Measurements from ENCODE around the gene C5orf47.

GRCh38 chr5:174047472-174048099 lies 58.6 kb downstream of the C5orf47 start:
- TF ChIP-seq POLR2A (IDR thresholded peaks at IDR 0.05; ENCODE audit: low read length) (no peak), GATA1 (IDR thresholded peaks at IDR 0.05; ENCODE audit: low read depth, low read length) (no peak)

Data from erythroblast (primary cell).